ENCODE measurements around the gene C2orf72.

The C2orf72 gene

DNA sequence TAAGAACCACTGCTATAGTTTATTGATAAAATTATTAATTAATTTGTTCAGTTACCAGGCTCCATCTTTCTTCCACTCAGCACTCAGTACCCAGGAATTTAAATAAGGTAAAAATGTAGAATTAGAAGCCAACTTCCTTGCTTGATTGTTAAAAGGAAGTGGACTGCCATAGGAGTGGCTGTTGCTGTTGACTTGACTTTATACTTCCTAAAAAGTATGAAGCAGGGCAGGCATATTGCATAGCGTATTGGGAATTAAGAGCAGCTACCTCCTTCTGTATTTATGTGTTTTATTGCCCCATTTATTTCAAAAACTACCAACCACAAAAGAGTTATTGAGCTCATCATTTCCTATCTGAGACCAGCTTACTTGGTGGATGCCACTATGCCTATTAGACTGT, 47.2 kb downstream of the C2orf72 start:
- no peak for TF ChIP-seq CTCF (IDR thresholded peaks at IDR 0.05; ENCODE audit: insufficient read depth, missing control alignments)
- no peak for DNase-seq (ENCODE audit: insufficient read length, low spot score)
- FAIRE-seq: no peak

DNA sequence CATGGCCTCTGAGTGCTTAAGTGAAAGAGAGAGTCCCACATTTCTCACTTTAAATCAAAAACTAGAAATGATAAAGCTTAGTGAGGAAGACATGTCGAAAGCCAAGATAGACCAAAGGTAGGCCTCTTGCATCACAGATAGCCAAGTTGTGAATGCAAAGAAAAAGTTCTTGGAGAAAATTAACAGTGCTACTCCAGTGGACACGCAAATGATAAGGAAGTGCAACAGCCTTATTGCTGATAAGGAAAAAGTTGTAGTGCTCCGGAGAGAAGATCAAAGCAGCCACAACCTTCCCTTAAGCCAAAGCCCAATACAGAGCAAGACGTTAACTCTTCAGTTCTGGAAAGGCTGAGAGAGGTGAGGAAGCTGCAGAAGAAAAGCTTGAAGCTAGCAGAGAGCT, 51.4 kb downstream of the C2orf72 start:
- no peak for TF ChIP-seq CTCF (IDR thresholded peaks at IDR 0.05; ENCODE audit: insufficient read depth, missing control alignments)
- FAIRE-seq: no peak
- DNase-seq (ENCODE audit: insufficient read length, low spot score): no peak

GRCh38 chr2:231093933-231094332, 56.6 kb downstream of the C2orf72 start:
- TF ChIP-seq CTCF (IDR thresholded peaks at IDR 0.05; ENCODE audit: insufficient read depth, missing control alignments): no peak
- DNase-seq (ENCODE audit: insufficient read length, low spot score) (no peak), FAIRE-seq (no peak)

- TF ChIP-seq CTCF (IDR thresholded peaks at IDR 0.05; ENCODE audit: insufficient read depth, missing control alignments): no peak
Observed at GRCh38 chr2:231094736-231095346, 57.5 kb downstream of the C2orf72 start.

More at GRCh38 chr2:231094736-231095346, 57.5 kb downstream of the C2orf72 start:
- FAIRE-seq: no peak
- DNase-seq (ENCODE audit: insufficient read length, low spot score): no peak
